Keratinocyte (primary cell): ENCODE results near the gene SMU1. TPM values are rescaled to one million over a fixed set of nuclear protein-coding genes. Genes with fewer than 3 reads are reported as not detected.

Source experiments
- DNase-seq: peaks from one replicate; pipeline ENCODE4 v3.0.0-alpha.2; 2011; ENCODE audit warnings: low read depth, missing footprints, low spot score
- FAIRE-seq: peaks from 2 replicates; lab custom pipeline; 2011; peaks lifted over from hg19 to GRCh38; lab: Jason Lieb, UNC
- H2AFZ ChIP-seq: 2 replicates; pipeline ENCODE4 v1.6.0; 2012; ENCODE audit warnings: low read length, control low read depth, inconsistent platforms; ENCODE audit not compliant: control insufficient read depth
- H3K27ac ChIP-seq: 2 replicates; pipeline ENCODE4 v1.5.1; 2011; ENCODE audit warnings: low read length; ENCODE audit not compliant: control insufficient read depth, insufficient read depth
- H3K27me3 ChIP-seq: 3 replicates; pipeline ENCODE4 v1.6.0; 2011; ENCODE audit warnings: low read length; ENCODE audit not compliant: control insufficient read depth, insufficient read depth; ENCODE audit errors: extremely low read depth
- H3K36me3 ChIP-seq, 2 experiments: 2 replicates in 1 of 2; 3 replicates in 1 of 2; pipeline ENCODE4 v1.5.1; 2011; ENCODE audit warnings: low read length in 2 of 2, mild to moderate bottlenecking in 1 of 2; ENCODE audit not compliant: control insufficient read depth in 2 of 2, insufficient read depth in 2 of 2; ENCODE audit errors: extremely low read depth in 1 of 2
- H3K4me1 ChIP-seq: 3 replicates; pipeline ENCODE4 v1.5.1; 2011; ENCODE audit warnings: low read length; ENCODE audit not compliant: control insufficient read depth, insufficient read depth; ENCODE audit errors: extremely low read depth
- H3K4me2 ChIP-seq: 3 replicates; pipeline ENCODE4 v1.6.0; 2011; ENCODE audit warnings: low read depth, low read length; ENCODE audit not compliant: control insufficient read depth, insufficient read depth; ENCODE audit errors: extremely low read depth
- H3K4me3 ChIP-seq, 3 experiments: fragments of 200-600 bp in 1 of 3; sonication (generic) in 1 of 3; 2 replicates in 2 of 3; 3 replicates in 1 of 3; pipeline ENCODE4 v1.5.1; 2011 to 2016; ENCODE audit warnings: low read length in 3 of 3, mild to moderate bottlenecking in 3 of 3, control low read depth in 2 of 3, inconsistent platforms in 1 of 3, low read depth in 1 of 3, mixed read lengths in 1 of 3, mixed run types in 1 of 3, moderate library complexity in 1 of 3; ENCODE audit not compliant: control insufficient read depth in 2 of 3, insufficient read depth in 2 of 3; ENCODE audit errors: extremely low read depth in 1 of 3
- H3K79me2 ChIP-seq: 2 replicates; pipeline ENCODE4 v1.6.0; 2012; ENCODE audit warnings: low read length; ENCODE audit not compliant: control insufficient read depth, insufficient read depth
- H3K9ac ChIP-seq: 3 replicates; pipeline ENCODE4 v1.6.0; 2011; ENCODE audit warnings: low read length; ENCODE audit not compliant: control insufficient read depth, insufficient read depth; ENCODE audit errors: extremely low read depth
- H3K9me1 ChIP-seq: 3 replicates; pipeline ENCODE4 v1.6.0; 2011; ENCODE audit warnings: low read length; ENCODE audit not compliant: control insufficient read depth, insufficient read depth; ENCODE audit errors: extremely low read depth
- H3K9me3 ChIP-seq: 2 replicates; pipeline ENCODE4 v1.5.1; 2012; ENCODE audit warnings: low read depth, low read length; ENCODE audit not compliant: control insufficient read depth
- H4K20me1 ChIP-seq: 3 replicates; pipeline ENCODE4 v1.6.0; 2011; ENCODE audit warnings: low read length; ENCODE audit not compliant: control insufficient read depth, insufficient read depth; ENCODE audit errors: extremely low read depth
- EZH2 ChIP-seq: IDR thresholded peaks from one replicate; pipeline ENCODE4 v1.6.1; 2012; ENCODE audit warnings: inconsistent platforms, mild to moderate bottlenecking, low read length, moderate library complexity
- dilution Hi-C: fragments of 300-500 bp; cut with MboI; formaldehyde crosslinking; loops from one replicate; pipeline ENCODE4 v1.7.0; 2020; ENCODE audit warnings: low sequenced_read_pairs; ENCODE audit not compliant: extremely low pct_ligation_motif_present
- polyA plus RNA-seq, 5 experiments: library from polyadenylated mRNA; depleted of rRNA in 3 of 5; stranded (reverse) in 3 of 5; stranded (forward) in 1 of 5; unstranded in 1 of 5; fragments of >200 nt; gene quantifications; 1 replicate in 1 of 5; 2 replicates in 3 of 5; 3 replicates in 1 of 5; pipeline versions ENCODE4 v1.2.1 to v1.2.3, GENCODE V29; 2011 to 2012; ENCODE audit warnings: missing spikeins in 2 of 5, low read depth in 1 of 5, low replicate concordance in 1 of 5
- TF ChIP-seq, protein P1 (sequence below), 3 experiments: IDR thresholded peaks in 1 of 3; conservative IDR thresholded peaks in 1 of 3; optimal IDR thresholded peaks in 1 of 3; 2 replicates in 2 of 3; 3 replicates in 1 of 3; pipeline versions ENCODE3 to v1.5.1; 2011; ENCODE audit warnings: low read length in 3 of 3, mild to moderate bottlenecking in 3 of 3, moderate library complexity in 2 of 3, control low read depth in 1 of 3, inconsistent platforms in 1 of 3; ENCODE audit not compliant: insufficient read depth in 2 of 3; ENCODE audit errors: extremely low read depth in 1 of 3

Gene SMU1
- polyA plus RNA-seq, 1 donor (not counting 4 experiments of a cell fraction or from before 2014, with no cell fraction given) = 20.3 TPM

DNA sequence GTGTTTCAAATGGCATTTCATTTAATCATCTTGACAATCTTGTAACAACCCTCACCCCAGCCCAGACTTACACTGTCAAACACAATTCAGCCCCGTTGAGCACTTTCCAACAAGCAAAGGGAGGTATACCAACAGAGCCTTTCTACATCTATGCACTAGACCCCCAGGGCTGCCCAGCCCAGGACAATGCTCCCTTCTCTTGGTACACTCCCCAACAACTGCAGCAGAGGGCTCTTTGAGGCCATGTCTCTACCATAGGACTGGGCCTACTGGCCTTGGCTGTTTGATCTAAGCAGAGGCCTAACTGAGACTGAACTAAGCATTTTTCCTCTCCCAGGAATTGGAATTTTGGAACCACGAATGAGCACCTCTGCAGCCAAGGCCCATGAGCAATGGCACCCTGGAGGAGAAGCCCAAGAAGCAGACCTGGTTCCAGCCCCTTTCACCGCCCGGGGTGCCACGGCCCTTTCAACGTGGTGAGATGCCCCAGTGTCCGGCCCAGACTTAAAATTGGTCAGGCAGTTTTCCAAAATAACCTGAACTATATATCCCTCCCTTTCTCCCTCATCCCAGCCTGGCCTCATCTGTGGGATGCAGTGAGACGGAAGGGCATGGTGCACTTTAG, 47.0 kb upstream of the SMU1 start:
- Histone ChIP-seq H2AFZ (no peak overlapping the region), H3K9ac (no peak overlapping the region), H3K36me3 (peaks cover 13 to 20% of the 10 kb centered on the region in 2 experiments), H3K4me1 (peaks cover 20% of the 10 kb centered on the region), H4K20me1 (no peaks in the 10 kb centered on the region), H3K79me2 (peaks cover 42% of the 10 kb centered on the region), H3K27me3 (no peaks in the 10 kb centered on the region), H3K9me3 (no peaks in the 10 kb centered on the region), H3K4me3 (no peak overlapping the region), H3K9me1 (no peaks in the 10 kb centered on the region), H3K27ac (no peak overlapping the region), H3K4me2 (no peak overlapping the region)
- TF ChIP-seq, protein P1, sequence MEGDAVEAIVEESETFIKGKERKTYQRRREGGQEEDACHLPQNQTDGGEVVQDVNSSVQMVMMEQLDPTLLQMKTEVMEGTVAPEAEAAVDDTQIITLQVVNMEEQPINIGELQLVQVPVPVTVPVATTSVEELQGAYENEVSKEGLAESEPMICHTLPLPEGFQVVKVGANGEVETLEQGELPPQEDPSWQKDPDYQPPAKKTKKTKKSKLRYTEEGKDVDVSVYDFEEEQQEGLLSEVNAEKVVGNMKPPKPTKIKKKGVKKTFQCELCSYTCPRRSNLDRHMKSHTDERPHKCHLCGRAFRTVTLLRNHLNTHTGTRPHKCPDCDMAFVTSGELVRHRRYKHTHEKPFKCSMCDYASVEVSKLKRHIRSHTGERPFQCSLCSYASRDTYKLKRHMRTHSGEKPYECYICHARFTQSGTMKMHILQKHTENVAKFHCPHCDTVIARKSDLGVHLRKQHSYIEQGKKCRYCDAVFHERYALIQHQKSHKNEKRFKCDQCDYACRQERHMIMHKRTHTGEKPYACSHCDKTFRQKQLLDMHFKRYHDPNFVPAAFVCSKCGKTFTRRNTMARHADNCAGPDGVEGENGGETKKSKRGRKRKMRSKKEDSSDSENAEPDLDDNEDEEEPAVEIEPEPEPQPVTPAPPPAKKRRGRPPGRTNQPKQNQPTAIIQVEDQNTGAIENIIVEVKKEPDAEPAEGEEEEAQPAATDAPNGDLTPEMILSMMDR (optimal IDR thresholded peaks at IDR 0.05 in 1 of 3, IDR thresholded peaks at IDR 0.05 in 1 of 3, conservative IDR thresholded peaks at IDR 0.05 in 1 of 3; ENCODE audit: extremely low read depth in 1 of 3, insufficient read depth in 2 of 3, low read length in 3 of 3) = no peak
- no peak for TF ChIP-seq EZH2
- dilution Hi-C loops = no loop called here
- DNase-seq = no peak
- FAIRE-seq = no peak

DNA sequence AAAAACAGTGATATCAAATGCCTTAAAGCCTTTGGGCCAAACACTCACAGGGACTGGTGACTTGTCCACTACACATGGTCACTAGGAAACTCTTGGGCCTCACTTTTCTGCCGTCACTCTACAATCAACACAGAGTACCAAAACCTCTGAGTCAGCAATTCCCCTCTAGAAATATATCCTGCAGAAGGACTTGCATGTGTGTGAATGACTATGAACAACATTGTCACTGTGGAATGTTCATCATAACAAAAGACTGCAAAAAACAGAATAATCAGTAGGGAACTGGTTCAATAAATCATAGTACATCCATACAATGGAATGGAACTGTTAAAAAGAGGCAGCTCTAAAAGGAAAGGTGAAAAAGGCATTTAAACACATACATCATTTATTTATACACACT, 44.1 kb upstream of the SMU1 start:
- dilution Hi-C loops = no loop called here
- H3K79me2 ChIP-seq = peaks cover 38% of the 10 kb centered on the region
- H4K20me1 ChIP-seq = no peaks in the 10 kb centered on the region
- H3K4me1 ChIP-seq = peaks cover 25% of the 10 kb centered on the region
- no peaks in the 10 kb centered on the region for H3K9me1 ChIP-seq
- no peak for TF ChIP-seq EZH2
- TF ChIP-seq, protein P1 (optimal IDR thresholded peaks at IDR 0.05 in 1 of 3, IDR thresholded peaks at IDR 0.05 in 1 of 3, conservative IDR thresholded peaks at IDR 0.05 in 1 of 3; ENCODE audit: extremely low read depth in 1 of 3, insufficient read depth in 2 of 3, low read length in 3 of 3) = no peak
- H3K27ac ChIP-seq = no peak overlapping the region
- H3K4me3 ChIP-seq = no peak overlapping the region
- peaks cover 5 to 15% of the 10 kb centered on the region in 2 experiments for H3K36me3 ChIP-seq
- DNase-seq = no peak
- no peak overlapping the region for H3K9ac ChIP-seq
- H3K9me3 ChIP-seq = no peaks in the 10 kb centered on the region
- no peak overlapping the region for H2AFZ ChIP-seq
- FAIRE-seq = no peak
- H3K4me2 ChIP-seq = no peak overlapping the region
- no peaks in the 10 kb centered on the region for H3K27me3 ChIP-seq
